Neural cell (in vitro differentiated cells): ENCODE results near the gene SH3RF3. TPM values are rescaled to one million over a fixed set of nuclear protein-coding genes. Genes with fewer than 3 reads are reported as not detected.

Source experiments
- H2AFZ ChIP-seq: fragments of 200-600, 300-800 bp; sonication (generic), shearing (Covaris generic); 2 replicates; pipeline ENCODE4 v1.6.0; 2014; ENCODE audit warnings: low read depth, mild to moderate bottlenecking, antibody characterized with exemption, low read length, moderate library complexity
- H3F3A ChIP-seq: fragments of 200-600 bp; shearing (Covaris generic); 2 replicates; pipeline ENCODE4 v1.6.1; 2016; ENCODE audit warnings: mild to moderate bottlenecking, moderate library complexity, mixed read lengths, antibody characterized with exemption, low read length; ENCODE audit not compliant: insufficient read depth, poor library complexity, severe bottlenecking
- H3K27ac ChIP-seq: fragments of 200-600, 300-800 bp; sonication (generic), shearing (Covaris generic); 2 replicates; pipeline ENCODE4 v1.5.1; 2014; ENCODE audit warnings: mild to moderate bottlenecking, low read length, moderate library complexity
- H3K27me3 ChIP-seq: fragments of 300-800, 200-600 bp; sonication (generic), shearing (Covaris generic); 2 replicates; pipeline ENCODE4 v1.6.0; 2014; ENCODE audit warnings: mild to moderate bottlenecking, low read depth, low read length, moderate library complexity; ENCODE audit not compliant: insufficient read depth
- H3K36me3 ChIP-seq: fragments of 300-800, 200-600 bp; sonication (generic), shearing (Covaris generic); 2 replicates; pipeline ENCODE4 v1.5.1; 2014; ENCODE audit warnings: mild to moderate bottlenecking, antibody characterized with exemption, low read length, moderate library complexity; ENCODE audit not compliant: insufficient read depth
- H3K4me2 ChIP-seq: fragments of 300-800, 200-600 bp; sonication (generic), shearing (Covaris generic); 2 replicates; pipeline ENCODE4 v1.6.0; 2014; ENCODE audit warnings: mild to moderate bottlenecking, low read length
- H3K4me3 ChIP-seq: fragments of 300-800, 200-600 bp; sonication (generic), shearing (Covaris generic); 2 replicates; pipeline ENCODE4 v1.5.1; 2014; ENCODE audit warnings: mild to moderate bottlenecking, low read length, moderate library complexity
- H3K79me2 ChIP-seq: fragments of 200-600 bp; shearing (Covaris generic); replicated peaks from 2 replicates; pipeline ENCODE4 v1.6.0; 2014; ENCODE audit warnings: mild to moderate bottlenecking, low read length, moderate library complexity; ENCODE audit not compliant: insufficient read depth
- H3K9ac ChIP-seq: fragments of 300-800, 200-600 bp; sonication (generic), shearing (Covaris generic); 2 replicates; pipeline ENCODE4 v1.6.1; 2016; ENCODE audit warnings: mild to moderate bottlenecking, low read length, mixed read lengths
- H3K9me2 ChIP-seq: fragments of 200-600 bp; shearing (Covaris generic); 2 replicates; pipeline ENCODE4 v1.6.1; 2016; ENCODE audit warnings: mild to moderate bottlenecking, low read length, mixed read lengths; ENCODE audit not compliant: insufficient read depth
- H3K9me3 ChIP-seq: fragments of 200-600, 300-800 bp; sonication (generic), shearing (Covaris generic); 2 replicates; pipeline ENCODE4 v1.6.1; 2016; ENCODE audit warnings: mild to moderate bottlenecking, mixed run types, low read length, moderate library complexity, mixed read lengths
- H4K20me1 ChIP-seq: fragments of 200-600 bp; shearing (Covaris generic); 2 replicates; pipeline ENCODE4 v1.6.1; 2016; ENCODE audit warnings: mild to moderate bottlenecking, mixed run types; ENCODE audit not compliant: insufficient read depth
- EP300 ChIP-seq: fragments of 450-650 bp; conservative IDR thresholded peaks from 2 replicates; pipeline ENCODE4 v1.6.1; 2014; ENCODE audit warnings: antibody characterized with exemption, mild to moderate bottlenecking, moderate library complexity; ENCODE audit not compliant: poor library complexity, severe bottlenecking
- EZH2 ChIP-seq: fragments of 200-600, 300-800 bp; shearing (Covaris generic), sonication (generic); IDR thresholded peaks from 2 replicates; pipeline ENCODE4 v1.6.1; 2014; ENCODE audit warnings: antibody characterized with exemption, low read length, borderline replicate concordance, mild to moderate bottlenecking; ENCODE audit not compliant: insufficient read depth, poor library complexity, severe bottlenecking
- MXI1 ChIP-seq: fragments of 450-650 bp; conservative IDR thresholded peaks from 2 replicates; pipeline ENCODE4 v1.6.1; 2014; ENCODE audit warnings: antibody characterized with exemption, mild to moderate bottlenecking; ENCODE audit not compliant: poor library complexity, severe bottlenecking
- POLR2AphosphoS5 ChIP-seq: IDR thresholded peaks from 2 replicates; pipeline ENCODE4 v1.6.1; 2012
- RAD21 ChIP-seq: fragments of 450-650 bp; conservative IDR thresholded peaks from 2 replicates; pipeline ENCODE4 v1.6.1; 2014; ENCODE audit warnings: antibody characterized with exemption, mild to moderate bottlenecking, moderate library complexity
- SMC3 ChIP-seq: fragments of 450-650 bp; conservative IDR thresholded peaks from 2 replicates; pipeline ENCODE4 v1.6.1; 2014; ENCODE audit warnings: antibody characterized with exemption, mild to moderate bottlenecking, moderate library complexity; ENCODE audit not compliant: poor library complexity
- TAF1 ChIP-seq: IDR thresholded peaks from 2 replicates; pipeline ENCODE4 v1.6.1; 2012; ENCODE audit warnings: low read depth
- polyA plus RNA-seq: library from polyadenylated mRNA; depleted of rRNA; stranded (reverse); fragments of >200 nt; gene quantifications from 2 replicates; pipeline ENCODE4 v1.2.3, GENCODE V29; 2014
- TF ChIP-seq, protein P1 (sequence below): IDR thresholded peaks from 2 replicates; pipeline ENCODE4 v1.6.1; 2012; ENCODE audit warnings: borderline replicate concordance
- TF ChIP-seq, protein P2 (sequence below): fragments of 450-650 bp; IDR thresholded peaks from 2 replicates; pipeline ENCODE4 v1.5.1; 2014; ENCODE audit warnings: antibody characterized with exemption, mild to moderate bottlenecking, moderate library complexity; ENCODE audit not compliant: poor library complexity, severe bottlenecking

The SH3RF3 gene
- polyA plus RNA-seq, 1 donor from 2014 or later, result 0.53 TPM

DNA sequence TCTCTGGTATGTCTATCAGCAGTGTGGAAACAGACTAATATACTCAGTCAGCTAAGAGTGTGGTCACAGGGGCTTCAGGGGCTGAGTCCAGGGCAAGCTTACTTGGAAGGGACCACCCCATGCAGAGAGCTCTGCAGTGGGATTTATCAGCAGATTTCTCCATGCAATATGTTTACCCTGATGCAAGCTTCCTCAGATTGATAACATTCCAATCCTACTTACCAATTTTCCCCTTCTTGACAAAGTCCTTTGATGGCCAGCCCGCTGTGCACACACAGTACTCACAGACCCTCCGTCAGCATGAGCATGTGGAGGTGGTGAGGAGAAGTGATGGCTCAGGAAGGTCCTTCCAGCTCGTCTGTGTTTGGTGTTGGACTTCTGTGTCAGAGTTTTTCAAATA is 51.8 kb downstream of the SH3RF3 start:
- no peak overlapping the region for H3K4me2 ChIP-seq
- H3K9me3 ChIP-seq, result no peaks in the 10 kb centered on the region
- H3K27ac ChIP-seq, result no peak overlapping the region
- TF ChIP-seq POLR2AphosphoS5, result no peak
- no peak for TF ChIP-seq EP300
- no peak for TF ChIP-seq EZH2
- TF ChIP-seq SMC3, result no peak
- no peak for TF ChIP-seq MXI1
- TF ChIP-seq, protein P1, sequence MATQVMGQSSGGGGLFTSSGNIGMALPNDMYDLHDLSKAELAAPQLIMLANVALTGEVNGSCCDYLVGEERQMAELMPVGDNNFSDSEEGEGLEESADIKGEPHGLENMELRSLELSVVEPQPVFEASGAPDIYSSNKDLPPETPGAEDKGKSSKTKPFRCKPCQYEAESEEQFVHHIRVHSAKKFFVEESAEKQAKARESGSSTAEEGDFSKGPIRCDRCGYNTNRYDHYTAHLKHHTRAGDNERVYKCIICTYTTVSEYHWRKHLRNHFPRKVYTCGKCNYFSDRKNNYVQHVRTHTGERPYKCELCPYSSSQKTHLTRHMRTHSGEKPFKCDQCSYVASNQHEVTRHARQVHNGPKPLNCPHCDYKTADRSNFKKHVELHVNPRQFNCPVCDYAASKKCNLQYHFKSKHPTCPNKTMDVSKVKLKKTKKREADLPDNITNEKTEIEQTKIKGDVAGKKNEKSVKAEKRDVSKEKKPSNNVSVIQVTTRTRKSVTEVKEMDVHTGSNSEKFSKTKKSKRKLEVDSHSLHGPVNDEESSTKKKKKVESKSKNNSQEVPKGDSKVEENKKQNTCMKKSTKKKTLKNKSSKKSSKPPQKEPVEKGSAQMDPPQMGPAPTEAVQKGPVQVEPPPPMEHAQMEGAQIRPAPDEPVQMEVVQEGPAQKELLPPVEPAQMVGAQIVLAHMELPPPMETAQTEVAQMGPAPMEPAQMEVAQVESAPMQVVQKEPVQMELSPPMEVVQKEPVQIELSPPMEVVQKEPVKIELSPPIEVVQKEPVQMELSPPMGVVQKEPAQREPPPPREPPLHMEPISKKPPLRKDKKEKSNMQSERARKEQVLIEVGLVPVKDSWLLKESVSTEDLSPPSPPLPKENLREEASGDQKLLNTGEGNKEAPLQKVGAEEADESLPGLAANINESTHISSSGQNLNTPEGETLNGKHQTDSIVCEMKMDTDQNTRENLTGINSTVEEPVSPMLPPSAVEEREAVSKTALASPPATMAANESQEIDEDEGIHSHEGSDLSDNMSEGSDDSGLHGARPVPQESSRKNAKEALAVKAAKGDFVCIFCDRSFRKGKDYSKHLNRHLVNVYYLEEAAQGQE, result no peak
- TF ChIP-seq TAF1, result no peak
- TF ChIP-seq, protein P2, sequence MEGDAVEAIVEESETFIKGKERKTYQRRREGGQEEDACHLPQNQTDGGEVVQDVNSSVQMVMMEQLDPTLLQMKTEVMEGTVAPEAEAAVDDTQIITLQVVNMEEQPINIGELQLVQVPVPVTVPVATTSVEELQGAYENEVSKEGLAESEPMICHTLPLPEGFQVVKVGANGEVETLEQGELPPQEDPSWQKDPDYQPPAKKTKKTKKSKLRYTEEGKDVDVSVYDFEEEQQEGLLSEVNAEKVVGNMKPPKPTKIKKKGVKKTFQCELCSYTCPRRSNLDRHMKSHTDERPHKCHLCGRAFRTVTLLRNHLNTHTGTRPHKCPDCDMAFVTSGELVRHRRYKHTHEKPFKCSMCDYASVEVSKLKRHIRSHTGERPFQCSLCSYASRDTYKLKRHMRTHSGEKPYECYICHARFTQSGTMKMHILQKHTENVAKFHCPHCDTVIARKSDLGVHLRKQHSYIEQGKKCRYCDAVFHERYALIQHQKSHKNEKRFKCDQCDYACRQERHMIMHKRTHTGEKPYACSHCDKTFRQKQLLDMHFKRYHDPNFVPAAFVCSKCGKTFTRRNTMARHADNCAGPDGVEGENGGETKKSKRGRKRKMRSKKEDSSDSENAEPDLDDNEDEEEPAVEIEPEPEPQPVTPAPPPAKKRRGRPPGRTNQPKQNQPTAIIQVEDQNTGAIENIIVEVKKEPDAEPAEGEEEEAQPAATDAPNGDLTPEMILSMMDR, result no peak
- TF ChIP-seq RAD21, result no peak
- no peaks in the 10 kb centered on the region for H3K79me2 ChIP-seq
- H4K20me1 ChIP-seq, result no peaks in the 10 kb centered on the region
- H3K9me2 ChIP-seq, result no peaks in the 10 kb centered on the region
- H3K4me3 ChIP-seq, result no peak overlapping the region
- H2AFZ ChIP-seq, result no peak overlapping the region
- no peaks in the 10 kb centered on the region for H3F3A ChIP-seq
- no peak overlapping the region for H3K9ac ChIP-seq
- H3K27me3 ChIP-seq, result no peaks in the 10 kb centered on the region
- H3K36me3 ChIP-seq, result no peaks in the 10 kb centered on the region

DNA sequence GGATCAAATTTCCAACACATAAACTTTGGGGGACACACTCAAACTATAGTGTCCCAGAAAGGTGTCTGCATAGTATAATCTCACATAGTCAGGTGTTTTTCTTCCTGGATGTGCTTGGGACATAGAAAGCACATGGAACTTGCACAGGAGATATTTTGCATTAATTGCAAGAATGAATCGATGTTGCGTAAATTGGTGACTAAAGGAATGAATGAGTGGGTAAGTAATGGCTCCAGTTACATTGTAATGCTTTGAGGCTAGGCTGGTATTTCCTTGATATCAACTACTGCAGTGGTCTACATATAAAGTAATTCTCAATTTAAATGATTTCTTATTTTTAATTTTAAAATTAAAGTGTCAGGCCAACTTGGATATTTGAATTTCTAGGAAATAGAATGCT is 53.4 kb downstream of the SH3RF3 start:
- Histone ChIP-seq H3K36me3 (no peaks in the 10 kb centered on the region), H3K27me3 (no peaks in the 10 kb centered on the region), H3F3A (no peaks in the 10 kb centered on the region), H2AFZ (no peak overlapping the region), H3K9me2 (no peaks in the 10 kb centered on the region), H3K4me3 (no peak overlapping the region), H3K27ac (no peak overlapping the region), H3K9ac (no peak overlapping the region), H3K4me2 (no peak overlapping the region), H3K79me2 (no peaks in the 10 kb centered on the region), H3K9me3 (no peaks in the 10 kb centered on the region), H4K20me1 (no peaks in the 10 kb centered on the region)
- TF ChIP-seq EZH2 (no peak), SMC3 (no peak), RAD21 (no peak), MXI1 (no peak), POLR2AphosphoS5 (no peak), TAF1 (no peak)
- TF ChIP-seq, protein P1, result no peak
- TF ChIP-seq, protein P2, result no peak
